GM15510 (cell line): ENCODE data around the gene MDH1B.

Experiments
- POLR2A ChIP-seq: IDR thresholded peaks from 3 replicates; pipeline ENCODE4 v1.6.1; 2011; ENCODE audit warnings: borderline replicate concordance; ENCODE audit not compliant: insufficient read length; ENCODE audit errors: extremely low read depth

The MDH1B gene

GRCh38 chr2:206765242-206766056, at the start of gene MDH1B, which contains the start of gene FASTKD2:
Gene MDH1B, minus strand, starts transcription at chr2:206765328. Its CDS starts 57 bp downstream, at chr2:206765271.
Gene FASTKD2, plus strand, starts transcription at chr2:206765606. Its CDS starts 1,088 bp downstream, at chr2:206766694.
- TF ChIP-seq POLR2A = peak; percentile 72

- TF ChIP-seq POLR2A = no peak
These were observed 49.4 kb upstream of the MDH1B start for GRCh38 chr2:206814498-206814897.

- TF ChIP-seq POLR2A = no peak
These were observed 40.9 kb upstream of the MDH1B start for GRCh38 chr2:206805887-206806607.

- TF ChIP-seq POLR2A = no peak
These were observed 39.2 kb upstream of the MDH1B start for GRCh38 chr2:206804326-206804725.

GRCh38 chr2:206802654-206803514, 37.8 kb upstream of the MDH1B start:
- no peak for TF ChIP-seq POLR2A

- TF ChIP-seq POLR2A = no peak
These were observed 36.5 kb upstream of the MDH1B start for GRCh38 chr2:206801418-206802189.

GRCh38 chr2:206800506-206801417, 35.6 kb upstream of the MDH1B start:
- no peak for TF ChIP-seq POLR2A

- TF ChIP-seq POLR2A = no peak
These were observed 34.0 kb upstream of the MDH1B start for GRCh38 chr2:206799083-206799482.

GRCh38 chr2:206798000-206798399, 32.9 kb upstream of the MDH1B start:
- TF ChIP-seq POLR2A = no peak

- no peak for TF ChIP-seq POLR2A
These were observed 32.2 kb upstream of the MDH1B start for GRCh38 chr2:206797376-206797775.

- TF ChIP-seq POLR2A = no peak
These were observed 27.5 kb upstream of the MDH1B start for GRCh38 chr2:206792645-206793044.

- no peak for TF ChIP-seq POLR2A
These were observed 25.3 kb upstream of the MDH1B start for GRCh38 chr2:206790311-206790935.
